Left colon (tissue), 2 donors: ENCODE results near the gene MTG1. TPM values are rescaled to one million over a fixed set of nuclear protein-coding genes. Genes with fewer than 3 reads are reported as not detected.
"Not testable (repeated sequence)": the region's sequence is repeated elsewhere in the genome, so short reads cannot be mapped to it uniquely, and the experiment has no call there.

Experiments
- ATAC-seq: fragments of 200-7000 bp; cut with Tn5 transposase; one replicate; pipeline ENCODE4 v1.9.1; 2020; ENCODE audit warnings: mild to moderate bottlenecking, moderate library complexity
- DNase-seq, 2 donors: peaks; one replicate each; pipeline ENCODE4 v3.0.0-alpha.2; 2020
- intact Hi-C, 2 donors: fragments of 100-400 bp; cut with DNase I in 1 of 2; cut with micrococcal nuclease in 1 of 2; formaldehyde crosslinking; loops; one replicate each; pipeline versions ENCODE4 v1.11.2 to v1.14.0; 2022; cut with DNase I, micrococcal nuclease
- microRNA-seq, 2 donors: library from miRNA; unstranded; fragments of <30 nt; microRNA quantifications; one replicate each; pipeline versions ENCODE4 v1.1.0 to v1.2.0, GENCODE V29; 2020
- total RNA-seq, 2 donors: library from RNA; stranded (reverse); fragmentation: NEBNext Ultra II Directional; extraction: Animal tissue kit (Norgen Biotek cat#: 25700); gene quantifications; one replicate each; pipeline ENCODE4 v1.2.1, GENCODE V29; 2021
- donor health status: DM: no; HTN: no; CAD: no.
- donor health status: DM: yes; HTN: yes; CAD: no.

The MTG1 gene
- total RNA-seq, 2 donors from 2014 or later = 38.0 to 49.5 TPM

- intact Hi-C loops = no loop called here
- no peak for DNase-seq
- no peak for ATAC-seq
Observed at GRCh38 chr10:133467286-133467911, 73.4 kb downstream of the MTG1 start.

DNA sequence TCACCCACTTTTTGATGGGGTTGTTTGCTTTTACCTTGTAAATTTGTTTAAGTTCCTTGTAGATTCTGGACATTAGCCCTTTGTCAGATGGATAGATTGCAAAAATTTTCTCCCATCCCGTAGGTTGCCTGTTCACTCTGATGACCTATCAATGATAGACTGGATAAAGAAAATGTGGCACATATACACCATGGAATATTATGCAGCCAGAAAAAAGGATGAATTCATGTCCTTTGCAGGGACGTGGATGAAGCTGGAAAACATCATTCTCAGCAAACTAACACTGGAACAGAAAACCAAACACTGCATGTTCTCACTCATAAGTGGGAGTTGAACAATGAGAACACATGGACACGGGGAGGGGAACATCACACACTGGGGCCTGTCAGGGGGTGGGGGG, 75.2 kb downstream of the MTG1 start:
- intact Hi-C loops, ATAC-seq, DNase-seq: not testable (repeated sequence)

DNA sequence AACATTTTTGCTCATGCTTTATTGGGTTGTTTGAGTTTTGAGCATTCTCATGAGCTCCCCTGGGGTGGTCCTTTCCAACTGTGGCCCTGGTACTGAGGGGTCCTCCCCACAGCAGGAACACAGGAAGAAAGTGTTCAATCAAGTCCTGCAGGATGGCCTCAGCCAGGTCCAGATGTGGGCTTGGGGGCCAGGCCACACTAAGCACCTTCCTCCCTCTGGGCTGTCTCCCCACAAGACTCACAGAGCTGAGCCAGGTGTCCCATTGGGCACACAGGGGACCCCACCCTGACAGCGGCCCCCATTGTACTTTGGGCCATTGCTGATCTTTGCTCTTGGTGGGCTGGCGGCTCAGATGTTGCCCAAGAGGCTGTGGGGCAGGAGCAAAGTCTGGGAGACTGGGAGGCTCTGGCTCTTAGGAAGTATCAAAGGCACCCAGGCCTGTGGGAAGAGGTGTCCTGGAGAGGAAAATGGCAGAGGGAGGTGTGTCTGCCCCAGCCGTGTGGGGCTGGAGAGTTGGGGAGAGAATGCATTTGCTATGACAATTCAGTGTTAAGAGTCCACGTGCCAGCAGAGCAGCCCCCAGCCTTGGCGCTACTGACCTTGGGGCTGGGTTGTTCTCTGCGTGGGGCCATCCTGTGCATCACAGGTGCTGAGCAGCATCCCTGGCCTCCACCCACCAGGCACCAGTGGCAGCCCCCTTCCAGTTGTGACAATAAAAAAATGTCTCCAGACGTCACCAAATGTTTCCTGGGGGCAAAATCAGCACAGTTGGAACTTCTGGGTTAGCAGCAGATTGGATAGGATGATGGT, 77.5 kb downstream of the MTG1 start:
- no peak for DNase-seq

More for the DNA sequence above, 77.5 kb downstream of the MTG1 start:
- intact Hi-C loops = no loop called here
- ATAC-seq = no peak

Small RNA genes lying within 50 kb of the gene (microRNA-seq; reads per million reads assigned to microRNA genes)
- 4.3 to 9.5 reads per million in 2 donors for gene MIR3944

Other genes with a start within 250 kb of the MTG1 start
- gene KNDC1, start 233.9 kb upstream of the MTG1 start, total RNA-seq = under 1 TPM; 0.06 to 0.20 TPM
- gene UTF1, start 163.9 kb upstream of the MTG1 start, total RNA-seq = not detected
- under 1 TPM in 1 of 2 donors, not detected in 1; 0.14 TPM for gene VENTX, start 156.3 kb upstream of the MTG1 start, total RNA-seq
- 1 to 10 TPM; 2.3 to 2.8 TPM for gene ADAM8, start 117.3 kb upstream of the MTG1 start, total RNA-seq
- gene TUBGCP2, start 85.3 kb upstream of the MTG1 start, total RNA-seq = 10 to 100 TPM; 53.8 to 53.9 TPM
- 10 to 100 TPM; 41.0 to 42.1 TPM for gene ZNF511, start 85.2 kb upstream of the MTG1 start, total RNA-seq
- gene CALY, start 57.3 kb upstream of the MTG1 start, total RNA-seq = 1 to 10 TPM in 1 of 2 donors, under 1 TPM in 1; 0.43 to 1.6 TPM
- gene PRAP1, start 46.8 kb upstream of the MTG1 start, total RNA-seq = 100 to 1,000 TPM in 1 of 2 donors, 10 to 100 TPM in 1; 48.3 to 244 TPM
- 10 to 100 TPM; 25.5 to 28.7 TPM for gene FUOM, start 36.1 kb upstream of the MTG1 start, total RNA-seq
- gene ECHS1, start 20.8 kb upstream of the MTG1 start, total RNA-seq = 100 to 1,000 TPM; 173 to 205 TPM
- 10 to 100 TPM in 1 of 2 donors, 1 to 10 TPM in 1; 9.3 to 10.5 TPM for gene PAOX, start 14.9 kb upstream of the MTG1 start, total RNA-seq
- not detected for gene SPRN, start 30.5 kb downstream of the MTG1 start, total RNA-seq
- gene SCART1, start 59.8 kb downstream of the MTG1 start, total RNA-seq = 1 to 10 TPM; 2.1 to 3.9 TPM
- under 1 TPM; 0.67 to 0.92 TPM for gene CYP2E1, start 133.2 kb downstream of the MTG1 start, total RNA-seq
- not detected for gene SYCE1, start 171.4 kb downstream of the MTG1 start, total RNA-seq
- not detected for gene FRG2B, start 232.6 kb downstream of the MTG1 start, total RNA-seq